ENCODE measurements around the gene RHBDF2. TPM values are rescaled to one million over a fixed set of nuclear protein-coding genes. Genes with fewer than 3 reads are reported as not detected.
"Not testable (repeated sequence)": the region's sequence is repeated elsewhere in the genome, so short reads cannot be mapped to it uniquely, and the experiment has no call there.

Gene RHBDF2
- total and polyA plus RNA-seq, 3 donors from 2014 or later: 9.7 to 30.2 (median 26.3) TPM

- no peak for TF ChIP-seq POLR2A (IDR thresholded peaks at IDR 0.05)
- TF ChIP-seq CTCF (IDR thresholded peaks at IDR 0.05): no peak
- DNase-seq: no peak
- intact Hi-C loops (cut with DNase I; ENCODE audit: low total_unique reads): no loop called here
- 29 to 47% methylated on average over 22 to 25 of the region's 25 CpGs for WGBS, 2 donors
- H3K27me3 ChIP-seq: no peaks in the 10 kb centered on the region
- H3K27ac ChIP-seq: peak overlapping the region; percentile 11 to 81
- peak overlapping the region in 1 of 2 donors; percentile 50 for H3K4me3 ChIP-seq
- no peaks in the 10 kb centered on the region for H3K9me3 ChIP-seq
- no peaks in the 10 kb centered on the region for H3K36me3 ChIP-seq (ENCODE audit: low read depth, missing control alignments)
- H3K4me1 ChIP-seq: peaks cover 25% of the 10 kb centered on the region
Measured at GRCh38 chr17:76536511-76537287, 35.5 kb upstream of the RHBDF2 start.

- Histone ChIP-seq H3K9me3 (no peaks in the 10 kb centered on the region), H3K4me3 (no peak overlapping the region), H3K4me1 (peaks cover 26% of the 10 kb centered on the region), H3K27ac (peak overlapping the region; percentile 11 to 81), H3K27me3 (no peaks in the 10 kb centered on the region), H3K36me3 (ENCODE audit: low read depth, missing control alignments) (no peaks in the 10 kb centered on the region)
- no peak for DNase-seq
- intact Hi-C loops (cut with DNase I; ENCODE audit: low total_unique reads): no loop called here
- no peak for TF ChIP-seq POLR2A (IDR thresholded peaks at IDR 0.05)
- TF ChIP-seq CTCF (IDR thresholded peaks at IDR 0.05): no peak
- WGBS, 2 donors: 76 to 88% methylated on average over 14 to 19 of the region's 19 CpGs
Measured at GRCh38 chr17:76535788-76536510, 34.7 kb upstream of the RHBDF2 start.

- Histone ChIP-seq H3K4me3 (no peak overlapping the region), H3K36me3 (ENCODE audit: low read depth, missing control alignments) (no peaks in the 10 kb centered on the region), H3K27ac (no peak overlapping the region), H3K27me3 (no peaks in the 10 kb centered on the region), H3K9me3 (no peaks in the 10 kb centered on the region), H3K4me1 (peaks cover 28% of the 10 kb centered on the region)
- intact Hi-C loops (cut with DNase I; ENCODE audit: low total_unique reads): no loop called here
- TF ChIP-seq POLR2A (IDR thresholded peaks at IDR 0.05): no peak
- TF ChIP-seq CTCF (IDR thresholded peaks at IDR 0.05): no peak
- 68 to 81% methylated on average over 3 to 6 of the region's 7 CpGs for WGBS, 2 donors
- no peak for DNase-seq
Measured at GRCh38 chr17:76534831-76535732, 33.9 kb upstream of the RHBDF2 start.

- peaks cover 35% of the 10 kb centered on the region for H3K4me1 ChIP-seq
- intact Hi-C loops (cut with DNase I; ENCODE audit: low total_unique reads): not testable (repeated sequence)
Measured at GRCh38 chr17:76533640-76534359, 32.6 kb upstream of the RHBDF2 start.

More at GRCh38 chr17:76533640-76534359, 32.6 kb upstream of the RHBDF2 start:
- not testable (repeated sequence) for H3K27ac ChIP-seq; H3K36me3 ChIP-seq (ENCODE audit: low read depth, missing control alignments); H3K9me3 ChIP-seq; DNase-seq; H3K27me3 ChIP-seq; H3K4me3 ChIP-seq
- WGBS, 2 donors: 90 to 95% methylated on average over 9 of the region's 9 CpGs

Data from testis (tissue), 3 donors.